Adrenal gland (tissue), 12 donors: ENCODE measurements around the gene CCDC13. TPM values are rescaled to one million over a fixed set of nuclear protein-coding genes. Genes with fewer than 3 reads are reported as not detected.

Experiments used
- DNase-seq, 7 donors: peaks; one replicate each; pipeline ENCODE4 v3.0.0-alpha.2; 2019 to 2020
- H3K27ac ChIP-seq, 5 donors: fragments of 200-600 bp; sonication (generic) in 4 of 5; 1 replicate in 3 of 5; 2 replicates in 2 of 5; pipeline versions ENCODE4 v1.5.1 to v1.8.0; 2016 to 2020; ENCODE audit warnings: mild to moderate bottlenecking in 1 of 5
- H3K27me3 ChIP-seq: fragments of 200-600 bp; 2 replicates; pipeline ENCODE4 v1.8.0; 2021
- H3K36me3 ChIP-seq, 2 donors: fragments of 200-600 bp; replicated peaks in 1 of 2; 1 replicate in 1 of 2; 2 replicates in 1 of 2; pipeline versions ENCODE4 v1.5.1 to v1.8.0; 2018 to 2022
- H3K4me1 ChIP-seq, 2 donors: fragments of 200-600 bp; replicated peaks in 1 of 2; 1 replicate in 1 of 2; 2 replicates in 1 of 2; pipeline versions ENCODE4 v1.5.1 to v1.8.0; 2018 to 2021
- H3K4me3 ChIP-seq, 4 donors: fragments of 200-600 bp; sonication (generic) in 3 of 4; one replicate each; pipeline ENCODE4 v1.5.1; 2016 to 2018
- H3K9me3 ChIP-seq, 3 donors: fragments of 200-600 bp; sonication (generic) in 1 of 3; replicated peaks in 1 of 3; 1 replicate in 2 of 3; 2 replicates in 1 of 3; pipeline versions ENCODE4 v1.5.1 to v1.8.0; 2016 to 2021
- POLR2A ChIP-seq, 2 donors: fragments of 450-650 bp; IDR thresholded peaks; one replicate each; pipeline ENCODE4 v1.6.1; 2017; ENCODE audit warnings: antibody characterized with exemption in 2 of 2, mild to moderate bottlenecking in 2 of 2, moderate library complexity in 1 of 2
- WGBS, 4 donors: extraction: QIAGEN DNeasy Blood & Tissue Kit in 2 of 4; methylation state at CpG; one replicate each; pipeline versions ENCODE4 v1.1.5 to v1.1.7; 2013 to 2017; 5-methylcytosine and 5-hydroxymethylcytosine counted together
- intact Hi-C, 2 donors: fragments of 100-400 bp; cut with DNase I; formaldehyde crosslinking; loops; one replicate each; pipeline versions ENCODE4 v1.14.1 to v1.15.0; 2022 to 2023
- polyA plus RNA-seq, 3 donors: library from polyadenylated mRNA; stranded (reverse); fragments of 200-250 nt in 2 of 3; fragments of 350-450 nt in 1 of 3; fragmentation: Illumina TruSeq in 1 of 3; extraction: RNeasy Lipid Tissue Mini Kit (QIAGEN cat#74804) in 1 of 3; gene quantifications; one replicate each; pipeline ENCODE4 v1.2.3, GENCODE V29; 2013 to 2014
- total RNA-seq, 9 donors: library from RNA; depleted of rRNA in 4 of 9; stranded (reverse); fragments of >200 nt in 4 of 9; fragments of 120-200 nt in 1 of 9; fragmentation: NEBNext Ultra II Directional in 1 of 9; extraction: Animal tissue kit (Norgen Biotek cat#: 25700) in 1 of 9; gene quantifications; one replicate each; pipeline versions ENCODE4 v1.1.0 to v1.2.4, GENCODE V29; 2013 to 2023
- TF ChIP-seq, protein P1 (sequence below), 6 experiments: fragments of 450-650 bp in 4 of 6; fragments of 200-600 bp in 2 of 6; sonication (generic) in 1 of 6; IDR thresholded peaks; 1 replicate in 5 of 6; 2 replicates in 1 of 6; pipeline versions ENCODE4 v1.5.1 to v1.8.0; 2016 to 2021; ENCODE audit warnings: antibody characterized with exemption in 6 of 6, mild to moderate bottlenecking in 2 of 6, moderate library complexity in 1 of 6
- donor health status: healthy with polysubstance abuse.
- donor health status: Bipolar disorder and iron deficiency.
- donor health status: DM: yes; HTN: yes; CAD: no.
- donor health status: DM: no; HTN: no; CAD: no.
- donor health status: DM: no; HTN: no; CAD: no.
- donor health status: DM: yes; HTN: yes; CAD: no.

Gene CCDC13
- total and polyA plus RNA-seq, 12 donors: 0.35 to 2.1 (median 1.1) TPM; not detected in 2

DNA sequence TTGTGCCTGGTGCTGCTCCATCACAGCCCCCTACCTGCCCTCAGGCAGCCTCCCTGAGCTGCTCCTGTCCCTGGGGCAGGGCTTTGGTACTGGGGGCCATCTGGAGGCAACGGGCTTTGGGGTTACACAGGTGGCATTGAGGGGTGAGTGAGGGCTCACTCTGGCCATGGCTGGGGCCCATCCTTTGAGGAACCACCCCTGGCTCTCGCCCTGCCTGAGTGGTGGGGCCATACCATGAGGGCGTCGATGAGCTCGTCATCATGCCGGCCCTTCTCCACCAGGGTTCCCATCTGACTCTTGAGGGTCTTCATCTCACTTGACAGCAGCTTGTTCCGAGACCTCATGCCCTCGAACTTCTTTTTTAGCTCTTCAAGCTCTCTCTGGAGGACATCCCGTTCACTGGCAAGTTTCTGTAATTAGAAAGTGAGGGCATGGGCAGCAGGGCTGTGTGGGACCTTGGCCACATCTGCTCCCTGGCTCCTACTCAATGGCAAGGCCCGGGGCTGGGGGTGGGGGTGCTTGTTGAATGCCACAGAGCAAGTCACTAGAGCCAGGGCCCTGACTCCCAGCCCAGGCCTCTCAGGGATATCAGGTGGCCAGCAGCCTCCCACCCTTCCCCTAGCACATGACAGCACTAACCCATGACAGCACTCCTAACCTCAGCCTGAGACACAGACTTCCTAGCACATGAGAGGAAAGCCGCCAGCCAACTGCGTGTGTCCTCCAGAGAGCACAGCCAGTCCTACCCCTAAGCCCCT is 33.5 kb downstream of the CCDC13 start:
- no peaks in the 10 kb centered on the region for H3K9me3 ChIP-seq
- intact Hi-C loops: loop anchor here (5.0 to 10.0 kb wide), 2 partner anchors 77 to 155 kb away; partner anchors contain the start of gene SEC22C (in 1 of the 2)
- no peaks in the 10 kb centered on the region for H3K36me3 ChIP-seq
- DNase-seq: peak in 6 of 7 donors; percentile 27 to 71 (median 64)
- no peaks in the 10 kb centered on the region for H3K4me1 ChIP-seq
- H3K27ac ChIP-seq: no peak overlapping the region
- WGBS, 4 donors: 73 to 80% (median 77%) methylated on average over 10 to 12 of the region's 12 CpGs
- H3K27me3 ChIP-seq: no peaks in the 10 kb centered on the region
- TF ChIP-seq, protein P1, sequence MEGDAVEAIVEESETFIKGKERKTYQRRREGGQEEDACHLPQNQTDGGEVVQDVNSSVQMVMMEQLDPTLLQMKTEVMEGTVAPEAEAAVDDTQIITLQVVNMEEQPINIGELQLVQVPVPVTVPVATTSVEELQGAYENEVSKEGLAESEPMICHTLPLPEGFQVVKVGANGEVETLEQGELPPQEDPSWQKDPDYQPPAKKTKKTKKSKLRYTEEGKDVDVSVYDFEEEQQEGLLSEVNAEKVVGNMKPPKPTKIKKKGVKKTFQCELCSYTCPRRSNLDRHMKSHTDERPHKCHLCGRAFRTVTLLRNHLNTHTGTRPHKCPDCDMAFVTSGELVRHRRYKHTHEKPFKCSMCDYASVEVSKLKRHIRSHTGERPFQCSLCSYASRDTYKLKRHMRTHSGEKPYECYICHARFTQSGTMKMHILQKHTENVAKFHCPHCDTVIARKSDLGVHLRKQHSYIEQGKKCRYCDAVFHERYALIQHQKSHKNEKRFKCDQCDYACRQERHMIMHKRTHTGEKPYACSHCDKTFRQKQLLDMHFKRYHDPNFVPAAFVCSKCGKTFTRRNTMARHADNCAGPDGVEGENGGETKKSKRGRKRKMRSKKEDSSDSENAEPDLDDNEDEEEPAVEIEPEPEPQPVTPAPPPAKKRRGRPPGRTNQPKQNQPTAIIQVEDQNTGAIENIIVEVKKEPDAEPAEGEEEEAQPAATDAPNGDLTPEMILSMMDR (IDR thresholded peaks at IDR 0.05): no peak
- no peak for TF ChIP-seq POLR2A (IDR thresholded peaks at IDR 0.05)
- no peak overlapping the region for H3K4me3 ChIP-seq

DNA sequence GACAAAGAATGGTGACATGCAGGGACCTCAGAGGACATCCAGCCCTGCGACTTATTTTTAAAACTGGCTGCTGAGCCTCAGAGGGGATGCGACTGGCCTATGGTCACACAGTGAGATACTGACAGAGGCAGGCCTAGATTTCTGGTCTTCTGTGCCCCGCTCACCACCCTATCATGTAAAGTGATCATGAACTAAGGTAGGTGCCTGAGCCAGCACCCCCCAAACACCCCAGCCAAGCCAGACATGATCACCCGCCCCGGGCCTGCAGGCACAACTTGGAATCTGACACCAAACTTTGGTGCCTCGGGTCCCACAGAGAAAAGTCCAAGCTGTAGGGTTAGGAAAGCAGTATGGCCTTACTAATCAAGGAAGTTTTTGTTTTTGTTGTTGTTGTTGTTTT is 36.5 kb downstream of the CCDC13 start:
- WGBS, 4 donors: 89 to 94% (median 92%) methylated on average over 6 of the region's 6 CpGs
- intact Hi-C loops: no loop called here
- TF ChIP-seq, protein P1 (IDR thresholded peaks at IDR 0.05): no peak
- no peak for TF ChIP-seq POLR2A (IDR thresholded peaks at IDR 0.05)
- no peak for DNase-seq
- H3K27me3 ChIP-seq: no peaks in the 10 kb centered on the region
- no peaks in the 10 kb centered on the region for H3K4me1 ChIP-seq
- H3K4me3 ChIP-seq: no peak overlapping the region
- H3K9me3 ChIP-seq: no peaks in the 10 kb centered on the region
- no peaks in the 10 kb centered on the region for H3K36me3 ChIP-seq
- no peak overlapping the region for H3K27ac ChIP-seq

DNA sequence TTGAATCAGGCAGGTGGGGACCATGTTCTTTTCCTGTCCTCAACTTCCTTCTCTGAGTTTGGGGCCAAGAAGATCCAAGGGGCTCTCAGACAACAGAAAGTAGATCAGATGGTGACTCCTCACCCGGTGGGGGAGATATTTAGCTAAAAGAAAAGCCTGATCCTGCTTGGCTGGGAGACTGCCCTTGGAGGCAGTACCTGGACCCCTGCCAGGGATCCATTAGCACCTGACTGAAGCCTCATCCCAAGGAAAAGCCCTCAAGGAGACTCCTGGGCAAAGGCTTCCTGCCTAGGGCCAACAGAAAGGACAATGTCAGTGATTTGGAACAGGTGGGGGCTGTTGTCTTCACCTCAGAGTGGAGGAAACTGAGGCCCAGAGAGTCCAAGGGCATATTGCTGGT is 37.0 kb downstream of the CCDC13 start:
- TF ChIP-seq, protein P1 (IDR thresholded peaks at IDR 0.05): no peak
- no peak for TF ChIP-seq POLR2A (IDR thresholded peaks at IDR 0.05)
- no peaks in the 10 kb centered on the region for H3K36me3 ChIP-seq
- intact Hi-C loops: no loop called here
- no peak overlapping the region for H3K4me3 ChIP-seq
- no peak overlapping the region for H3K27ac ChIP-seq
- no peaks in the 10 kb centered on the region for H3K27me3 ChIP-seq
- DNase-seq: peak in 2 of 7 donors; percentile 15 to 45
- H3K9me3 ChIP-seq: no peaks in the 10 kb centered on the region
- 43 to 70% (median 53%) methylated on average over 1 of the region's 1 CpG for WGBS, 4 donors
- H3K4me1 ChIP-seq: no peaks in the 10 kb centered on the region

DNA sequence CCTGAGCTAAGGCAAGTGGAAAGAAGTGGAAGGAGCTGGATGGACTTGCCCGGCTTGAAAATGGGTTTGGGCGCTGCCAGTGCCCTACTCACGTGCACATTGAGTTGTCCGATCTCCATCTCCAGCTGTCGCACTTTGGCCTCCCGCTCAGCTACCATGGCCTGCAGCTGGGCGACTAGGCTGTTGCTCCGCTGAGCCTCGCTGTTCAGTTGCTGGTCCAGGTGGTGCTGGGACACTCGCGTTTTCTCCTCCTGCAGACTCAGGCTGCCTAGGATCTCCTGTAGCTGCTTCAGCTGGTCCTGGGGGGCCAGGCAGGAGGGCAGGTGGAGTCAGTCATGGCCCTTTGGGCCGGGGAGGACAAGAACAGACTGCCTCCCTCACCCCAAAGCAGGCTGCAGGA is 37.4 kb downstream of the CCDC13 start:
- TF ChIP-seq, protein P1 (IDR thresholded peaks at IDR 0.05): no peak
- TF ChIP-seq POLR2A (IDR thresholded peaks at IDR 0.05): no peak
- whole genome bisulfite sequencing, 4 donors: 90 to 97% (median 95%) methylated on average over 9 to 12 of the region's 12 CpGs
- no peak for DNase-seq
- intact Hi-C loops: no loop called here
- no peak overlapping the region for H3K4me3 ChIP-seq
- H3K27ac ChIP-seq: no peak overlapping the region
- no peaks in the 10 kb centered on the region for H3K36me3 ChIP-seq
- no peaks in the 10 kb centered on the region for H3K9me3 ChIP-seq
- no peaks in the 10 kb centered on the region for H3K4me1 ChIP-seq
- no peaks in the 10 kb centered on the region for H3K27me3 ChIP-seq
